ENCODE data around the gene HS6ST3. TPM values are rescaled to one million over a fixed set of nuclear protein-coding genes. Genes with fewer than 3 reads are reported as not detected.

The HS6ST3 gene
- total and polyA plus RNA-seq, 2 donors (not counting 1 experiment from before 2014, with no cell fraction given): not detected

- Histone ChIP-seq H3K27me3 (ENCODE audit: control insufficient read depth, insufficient read depth, low read length) (no peaks in the 10 kb centered on the region), H3K9ac (ENCODE audit: insufficient read depth, low read length) (no peak overlapping the region), H3K79me2 (ENCODE audit: control insufficient read depth, insufficient read depth, low read length) (no peaks in the 10 kb centered on the region), H3K4me2 (ENCODE audit: extremely low read depth, insufficient read depth, low read length) (no peak overlapping the region), H2AFZ (ENCODE audit: low read length) (no peak overlapping the region), H4K20me1 (ENCODE audit: control insufficient read depth, extremely low read depth, insufficient read depth, low read length) (no peaks in the 10 kb centered on the region), H3K4me1 (ENCODE audit: control insufficient read depth, extremely low read depth, insufficient read depth, low read length) (no peaks in the 10 kb centered on the region), H3K4me3 (replicated peaks in 1 of 4; ENCODE audit: control extremely low read depth in 1 of 4, insufficient read depth in 1 of 4, low read depth in 3 of 4, low read length in 4 of 4) (no peak overlapping the region), H3K9me3 (ENCODE audit: control insufficient read depth, insufficient read depth, low read depth, low read length) (no peaks in the 10 kb centered on the region), H3K27ac (ENCODE audit: insufficient read depth, low read length) (no peak overlapping the region), H3K36me3 (ENCODE audit: control insufficient read depth, insufficient read depth, low read length) (no peaks in the 10 kb centered on the region)
- no peak for DNase-seq (ENCODE audit: low read depth in 2 of 2)
- no peak for TF ChIP-seq CTCF (conservative IDR thresholded peaks at IDR 0.05 in 1 of 2, IDR thresholded peaks at IDR 0.05 in 1 of 2; ENCODE audit: low read depth in 1 of 2, low read length in 2 of 2)
- no peak for TF ChIP-seq EZH2 (IDR thresholded peaks at IDR 0.05; ENCODE audit: low read length, missing control alignments)
Observed at GRCh38 chr13:96681766-96682165, 591.9 kb downstream of the HS6ST3 start.

- no peak overlapping the region for H3K4me3 ChIP-seq (replicated peaks in 1 of 4; ENCODE audit: control extremely low read depth in 1 of 4, insufficient read depth in 1 of 4, low read depth in 3 of 4, low read length in 4 of 4)
- H3K4me1 ChIP-seq (ENCODE audit: control insufficient read depth, extremely low read depth, insufficient read depth, low read length): no peaks in the 10 kb centered on the region
- H3K36me3 ChIP-seq (ENCODE audit: control insufficient read depth, insufficient read depth, low read length): no peaks in the 10 kb centered on the region
- DNase-seq (ENCODE audit: low read depth in 2 of 2): no peak
- H3K4me2 ChIP-seq (ENCODE audit: extremely low read depth, insufficient read depth, low read length): no peak overlapping the region
- no peaks in the 10 kb centered on the region for H3K79me2 ChIP-seq (ENCODE audit: control insufficient read depth, insufficient read depth, low read length)
- no peak overlapping the region for H2AFZ ChIP-seq (ENCODE audit: low read length)
- H3K9me3 ChIP-seq (ENCODE audit: control insufficient read depth, insufficient read depth, low read depth, low read length): no peaks in the 10 kb centered on the region
- no peaks in the 10 kb centered on the region for H3K27me3 ChIP-seq (ENCODE audit: control insufficient read depth, insufficient read depth, low read length)
- TF ChIP-seq CTCF (conservative IDR thresholded peaks at IDR 0.05 in 1 of 2, IDR thresholded peaks at IDR 0.05 in 1 of 2; ENCODE audit: low read depth in 1 of 2, low read length in 2 of 2): no peak
- H3K9ac ChIP-seq (ENCODE audit: insufficient read depth, low read length): no peak overlapping the region
- no peak overlapping the region for H3K27ac ChIP-seq (ENCODE audit: insufficient read depth, low read length)
- H4K20me1 ChIP-seq (ENCODE audit: control insufficient read depth, extremely low read depth, insufficient read depth, low read length): no peaks in the 10 kb centered on the region
Observed at GRCh38 chr13:96684469-96684868, 594.6 kb downstream of the HS6ST3 start.

GRCh38 chr13:96684907-96685306 lies 595.0 kb downstream of the HS6ST3 start:
- H3K4me1 ChIP-seq (ENCODE audit: control insufficient read depth, extremely low read depth, insufficient read depth, low read length): no peaks in the 10 kb centered on the region
- DNase-seq (ENCODE audit: low read depth in 2 of 2): no peak
- H3K27ac ChIP-seq (ENCODE audit: insufficient read depth, low read length): no peak overlapping the region
- H3K79me2 ChIP-seq (ENCODE audit: control insufficient read depth, insufficient read depth, low read length): no peaks in the 10 kb centered on the region
- no peaks in the 10 kb centered on the region for H3K27me3 ChIP-seq (ENCODE audit: control insufficient read depth, insufficient read depth, low read length)
- TF ChIP-seq CTCF (conservative IDR thresholded peaks at IDR 0.05 in 1 of 2, IDR thresholded peaks at IDR 0.05 in 1 of 2; ENCODE audit: low read depth in 1 of 2, low read length in 2 of 2): no peak
- TF ChIP-seq EZH2 (IDR thresholded peaks at IDR 0.05; ENCODE audit: low read length, missing control alignments): no peak
- H3K4me2 ChIP-seq (ENCODE audit: extremely low read depth, insufficient read depth, low read length): no peak overlapping the region
- no peak overlapping the region for H3K4me3 ChIP-seq (replicated peaks in 1 of 4; ENCODE audit: control extremely low read depth in 1 of 4, insufficient read depth in 1 of 4, low read depth in 3 of 4, low read length in 4 of 4)
- no peak overlapping the region for H2AFZ ChIP-seq (ENCODE audit: low read length)
- no peak overlapping the region for H3K9ac ChIP-seq (ENCODE audit: insufficient read depth, low read length)
- no peaks in the 10 kb centered on the region for H4K20me1 ChIP-seq (ENCODE audit: control insufficient read depth, extremely low read depth, insufficient read depth, low read length)
- H3K36me3 ChIP-seq (ENCODE audit: control insufficient read depth, insufficient read depth, low read length): no peaks in the 10 kb centered on the region
- H3K9me3 ChIP-seq (ENCODE audit: control insufficient read depth, insufficient read depth, low read depth, low read length): no peaks in the 10 kb centered on the region
